Naive thymus-derived CD4-positive, alpha-beta T cell (primary cell): ENCODE results near the gene ERRFI1. TPM values are rescaled to one million over a fixed set of nuclear protein-coding genes. Genes with fewer than 3 reads are reported as not detected.

ENCODE experiments used
- ATAC-seq: fragments of 150-1000 bp; cut with Tn5 transposase; 2 replicates; pipeline ENCODE4 v1.10.0; 2021; ENCODE audit warnings: mild to moderate bottlenecking, moderate library complexity
- CTCF ChIA-PET: fragments of 350-600 bp; sonication (Branson Sonifier 250); formaldehyde crosslinking; loops from one replicate; lab custom pipeline; 2021; ENCODE audit warnings: antibody characterized with exemption; lab: Charles Lee
- POLR2A ChIA-PET: fragments of 350-600 bp; sonication (Branson Sonifier 250); formaldehyde crosslinking; loops from one replicate; lab custom pipeline; 2021; ENCODE audit warnings: antibody characterized with exemption, inconsistent platforms; lab: Charles Lee
- DNase-seq, 9 donors: peaks; one replicate each; pipeline versions ENCODE4 v3.0.0 to v3.0.0-alpha.2; 2020 to 2022; ENCODE audit warnings: mixed read lengths in 1 of 9
- H3K27ac ChIP-seq: one replicate; pipeline ENCODE4 v1.7.0; 2013; ENCODE audit warnings: mild to moderate bottlenecking, low read depth, low read length, moderate library complexity
- H3K27me3 ChIP-seq, 2 donors: one replicate each; pipeline ENCODE4 v1.7.0; 2013; ENCODE audit warnings: low read length in 2 of 2, mild to moderate bottlenecking in 2 of 2, moderate library complexity in 2 of 2; ENCODE audit not compliant: control insufficient read depth in 2 of 2, insufficient read depth in 2 of 2
- H3K36me3 ChIP-seq, 3 experiments: 1 replicate in 2 of 3; 2 replicates in 1 of 3; pipeline ENCODE4 v1.7.0; 2013; ENCODE audit warnings: low read length in 3 of 3, mild to moderate bottlenecking in 3 of 3, moderate library complexity in 1 of 3; ENCODE audit not compliant: insufficient read depth in 3 of 3, control insufficient read depth in 2 of 3
- H3K4me1 ChIP-seq, 2 donors: one replicate each; pipeline ENCODE4 v1.7.0; 2013; ENCODE audit warnings: low read length in 2 of 2, mild to moderate bottlenecking in 2 of 2, moderate library complexity in 1 of 2; ENCODE audit not compliant: control insufficient read depth in 2 of 2, insufficient read depth in 2 of 2
- H3K4me3 ChIP-seq: 2 replicates; pipeline ENCODE4 v1.7.0; 2013; ENCODE audit warnings: mild to moderate bottlenecking, low read length
- H3K9me3 ChIP-seq, 3 experiments: 1 replicate in 2 of 3; 2 replicates in 1 of 3; pipeline ENCODE4 v1.7.0; 2013; ENCODE audit warnings: low read length in 3 of 3; ENCODE audit not compliant: control insufficient read depth in 2 of 3
- H3K27ac Mint-ChIP-seq, 9 donors: one replicate each; pipeline ENCODE4 v1.8.0; 2020 to 2022; ENCODE audit warnings: mixed read lengths in 9 of 9, mild to moderate bottlenecking in 8 of 9, moderate library complexity in 5 of 9, inconsistent platforms in 2 of 9
- H3K27me3 Mint-ChIP-seq, 5 donors: one replicate each; pipeline ENCODE4 v1.8.0; 2021 to 2022; ENCODE audit warnings: mixed read lengths in 5 of 5, mild to moderate bottlenecking in 1 of 5
- H3K36me3 Mint-ChIP-seq, 5 donors: one replicate each; pipeline ENCODE4 v1.8.0; 2020 to 2022; ENCODE audit warnings: mixed read lengths in 5 of 5, mild to moderate bottlenecking in 3 of 5, inconsistent platforms in 1 of 5
- H3K4me1 Mint-ChIP-seq, 7 donors: one replicate each; pipeline ENCODE4 v1.8.0; 2020 to 2022; ENCODE audit warnings: mixed read lengths in 7 of 7, mild to moderate bottlenecking in 3 of 7, inconsistent platforms in 1 of 7
- H3K4me3 Mint-ChIP-seq, 10 donors: one replicate each; pipeline ENCODE4 v1.8.0; 2020 to 2022; ENCODE audit warnings: mild to moderate bottlenecking in 10 of 10, mixed read lengths in 10 of 10, moderate library complexity in 6 of 10, inconsistent platforms in 2 of 10
- H3K9me3 Mint-ChIP-seq, 11 donors: one replicate each; pipeline ENCODE4 v1.8.0; 2020 to 2022; ENCODE audit warnings: mixed read lengths in 11 of 11, mild to moderate bottlenecking in 4 of 11, inconsistent platforms in 1 of 11, moderate library complexity in 1 of 11
- intact Hi-C, 2 donors: fragments of 100-400 bp; cut with micrococcal nuclease; formaldehyde crosslinking; loops; one replicate each; pipeline ENCODE4 v1.15.1; 2023
- polyA plus RNA-seq, 2 donors: library from polyadenylated mRNA; unstranded; fragments of 300-500 nt; fragmentation: Illumina TruSeq; gene quantifications; one replicate each; pipeline ENCODE4 v1.2.3, GENCODE V29; 2021
- total RNA-seq, 6 experiments: library from RNA in 5 of 6; stranded (reverse) in 5 of 6; gene quantifications; 1 replicate in 5 of 6; 2 replicates in 1 of 6; pipeline ENCODE4 v1.2.3 and lab custom pipeline; 2021 to 2026

The ERRFI1 gene
- total and polyA plus RNA-seq, 7 experiments from 2014 or later: 0.18 to 1.7 (median 0.84) TPM

DNA sequence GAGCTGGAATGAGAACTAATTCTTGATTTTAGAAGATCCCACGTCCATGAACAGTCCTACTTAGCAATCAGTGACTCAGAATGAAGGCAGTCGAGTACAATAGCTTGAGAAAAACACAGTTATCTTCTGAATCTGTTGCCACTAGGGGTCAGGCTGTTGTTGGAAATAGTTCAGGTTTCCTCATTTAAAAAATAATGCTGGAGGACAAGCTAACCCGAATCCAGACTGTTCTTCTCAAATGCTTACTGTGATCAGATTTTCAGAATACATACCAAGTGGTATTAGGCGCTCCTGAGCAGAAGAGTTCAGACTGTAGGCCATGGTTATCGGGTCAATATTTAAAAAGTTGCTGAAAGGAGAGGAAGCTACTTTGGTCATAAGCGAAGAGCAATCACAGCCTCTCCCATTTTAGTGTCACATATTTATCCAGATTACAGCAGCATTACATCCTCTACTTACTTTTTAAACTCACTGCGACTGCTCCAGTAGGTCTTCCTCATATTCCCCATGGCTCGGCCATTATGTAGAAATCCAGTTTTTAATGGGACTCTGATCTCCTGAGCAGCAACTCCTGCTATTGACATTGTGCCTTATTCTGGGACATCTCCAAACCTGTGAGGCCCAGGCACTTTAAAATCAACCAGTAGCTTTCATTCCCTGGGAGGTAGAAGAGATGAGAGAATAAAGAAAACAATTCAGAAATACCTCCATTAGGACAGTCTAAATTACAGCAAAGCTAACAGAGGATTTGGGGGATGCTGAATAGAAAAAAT, 10.9 kb downstream of the ERRFI1 start:
- DNase-seq: peak in 8 of 9 donors; percentile 32 to 67 (median 58)
- H3K4me3 Mint-ChIP-seq: no peak overlapping the region
- peak; percentile 80 for ATAC-seq
- peaks cover 16 to 31% (median 27%) of the 10 kb centered on the region in 5 donors for H3K27me3 Mint-ChIP-seq
- Histone ChIP-seq H3K27ac (no peak overlapping the region), H3K36me3 (no peaks in the 10 kb centered on the region), H3K4me3 (no peak overlapping the region), H3K9me3 (no peaks in the 10 kb centered on the region), H3K4me1 (no peaks in the 10 kb centered on the region), H3K27me3 (peaks cover 0 to 7% of the 10 kb centered on the region in 2 donors)
- no peak overlapping the region for H3K27ac Mint-ChIP-seq
- intact Hi-C loops: loop anchor here (1.0 to 2.0 kb wide), 4 partner anchors 11 to 334 kb away; partner anchors contain the start of gene ERRFI1 (in 1 of the 2)
- no peaks in the 10 kb centered on the region for H3K9me3 Mint-ChIP-seq
- H3K4me1 Mint-ChIP-seq: peaks cover 0 to 3% (median 0%) of the 10 kb centered on the region in 7 donors
- ChIA-PET POLR2A (interaction anchor here (0.8 kb wide), 1 partner anchor 335 kb away, joined by 3 read pairs; no protein-coding TSS in a partner anchor), CTCF (interaction anchor here (0.6 to 8.6 kb wide), 23 partner anchors 9 to 714 kb away, joined by 3 to 100 read pairs (median 4); no protein-coding TSS in a partner anchor)
- H3K36me3 Mint-ChIP-seq: peaks cover 0 to 4% (median 0%) of the 10 kb centered on the region in 5 donors

DNA sequence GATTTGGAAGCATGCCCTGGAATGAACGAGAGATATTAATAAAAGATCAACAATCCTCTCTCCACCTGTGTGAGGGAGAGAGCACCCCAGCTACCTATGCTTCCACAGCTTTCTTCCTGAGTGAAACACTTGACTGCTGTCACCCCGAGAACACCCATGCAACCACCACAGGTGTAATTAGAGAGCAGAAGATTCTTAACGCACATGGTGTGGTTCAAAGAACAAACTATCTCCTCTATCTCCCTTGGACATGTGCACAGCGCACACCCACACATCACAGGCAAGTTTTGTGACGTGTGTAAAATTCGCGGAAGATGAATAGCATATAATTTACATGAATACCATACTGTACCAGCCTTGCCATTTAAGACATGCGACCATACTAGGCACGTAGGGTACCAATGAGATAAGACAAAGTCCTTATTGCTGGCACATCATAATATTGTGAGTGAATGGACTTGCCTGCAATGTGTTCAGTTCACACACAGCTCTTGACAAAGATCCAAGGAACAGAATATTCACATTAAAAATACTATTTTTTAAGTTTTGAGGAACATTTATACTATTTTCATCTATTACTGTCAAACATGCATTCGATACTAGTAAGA, 11.6 kb downstream of the ERRFI1 start:
- Histone ChIP-seq H3K27me3 (peaks cover 0 to 7% of the 10 kb centered on the region in 2 donors), H3K9me3 (no peaks in the 10 kb centered on the region), H3K4me1 (no peaks in the 10 kb centered on the region), H3K4me3 (no peak overlapping the region), H3K27ac (no peak overlapping the region), H3K36me3 (no peaks in the 10 kb centered on the region)
- peaks cover 16 to 31% (median 27%) of the 10 kb centered on the region in 5 donors for H3K27me3 Mint-ChIP-seq
- CTCF ChIA-PET: interaction anchor here (0.6 to 8.6 kb wide), 18 partner anchors 9 to 715 kb away, joined by 3 to 100 read pairs (median 4); no protein-coding TSS in a partner anchor
- peaks cover 0 to 3% (median 0%) of the 10 kb centered on the region in 7 donors for H3K4me1 Mint-ChIP-seq
- no peak overlapping the region for H3K4me3 Mint-ChIP-seq
- ATAC-seq (no peak), DNase-seq (no peak)
- intact Hi-C loops: loop anchor here in 1 of 2 donors (2.0 kb wide), 1 partner anchor 16 kb away; no protein-coding TSS in a partner anchor
- no peaks in the 10 kb centered on the region for H3K9me3 Mint-ChIP-seq
- H3K36me3 Mint-ChIP-seq: peaks cover 0 to 4% (median 0%) of the 10 kb centered on the region in 5 donors
- POLR2A ChIA-PET: interaction anchor here (0.8 kb wide), 1 partner anchor 336 kb away, joined by 3 read pairs; no protein-coding TSS in a partner anchor
- no peak overlapping the region for H3K27ac Mint-ChIP-seq

DNA sequence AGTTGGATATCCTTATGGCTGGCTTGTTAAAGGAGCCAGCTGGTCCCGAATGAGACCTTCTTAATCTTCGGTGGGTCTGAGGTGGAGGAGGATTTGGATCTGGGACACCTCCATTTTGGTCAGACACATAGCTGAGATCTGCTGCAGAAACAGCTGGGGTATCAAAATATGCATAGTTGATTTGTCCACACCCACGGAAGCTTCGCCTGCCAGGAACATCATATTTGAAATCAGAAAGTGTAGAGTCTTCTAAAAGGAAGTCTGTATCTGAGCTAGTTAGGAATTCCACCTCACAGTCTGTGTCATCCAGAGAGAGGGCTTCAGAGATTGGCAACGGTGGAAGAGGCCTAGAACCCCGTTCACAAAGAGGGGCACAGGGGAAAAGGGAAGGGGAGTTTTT, 12.3 kb downstream of the ERRFI1 start:
- intact Hi-C loops: loop anchor here in 1 of 2 donors (2.0 kb wide), 1 partner anchor 17 kb away; no protein-coding TSS in a partner anchor
- no peak overlapping the region for H3K27ac ChIP-seq
- peaks cover 0 to 7% of the 10 kb centered on the region in 2 donors for H3K27me3 ChIP-seq
- Mint-ChIP-seq H3K9me3 (no peaks in the 10 kb centered on the region), H3K4me3 (no peak overlapping the region), H3K4me1 (peaks cover 0 to 3% (median 0%) of the 10 kb centered on the region in 7 donors), H3K27ac (no peak overlapping the region), H3K36me3 (peaks cover 0 to 4% (median 0%) of the 10 kb centered on the region in 5 donors), H3K27me3 (peaks cover 9 to 25% (median 21%) of the 10 kb centered on the region in 5 donors)
- DNase-seq: no peak
- no peaks in the 10 kb centered on the region for H3K4me1 ChIP-seq
- POLR2A ChIA-PET: interaction anchor here (0.6 kb wide), 1 partner anchor 11 kb away, joined by 3 read pairs; no protein-coding TSS in a partner anchor
- CTCF ChIA-PET: interaction anchor here (1.0 to 8.6 kb wide), 6 partner anchors 17 to 716 kb away, joined by 3 to 100 read pairs (median 7); no protein-coding TSS in a partner anchor
- ATAC-seq: no peak
- no peaks in the 10 kb centered on the region for H3K9me3 ChIP-seq
- H3K36me3 ChIP-seq: no peaks in the 10 kb centered on the region
- H3K4me3 ChIP-seq: no peak overlapping the region

GRCh38 chr1:8013399-8013798, 12.7 kb downstream of the ERRFI1 start:
- H3K4me1 Mint-ChIP-seq: peaks cover 0 to 3% (median 0%) of the 10 kb centered on the region in 7 donors
- Histone ChIP-seq H3K27me3 (peaks cover 0 to 7% of the 10 kb centered on the region in 2 donors), H3K4me3 (no peak overlapping the region), H3K36me3 (no peaks in the 10 kb centered on the region), H3K27ac (no peak overlapping the region), H3K4me1 (no peaks in the 10 kb centered on the region), H3K9me3 (no peaks in the 10 kb centered on the region)
- DNase-seq (no peak), ATAC-seq (no peak)
- ChIA-PET CTCF (interaction anchor here (2.1 to 8.6 kb wide), 3 partner anchors 300 to 351 kb away, joined by 7 to 100 read pairs (median 85); no protein-coding TSS in a partner anchor), POLR2A (interaction anchor here (0.6 kb wide), 1 partner anchor 11 kb away, joined by 3 read pairs; no protein-coding TSS in a partner anchor)
- H3K27ac Mint-ChIP-seq: no peak overlapping the region
- no peak overlapping the region for H3K4me3 Mint-ChIP-seq
- H3K9me3 Mint-ChIP-seq: no peaks in the 10 kb centered on the region
- H3K36me3 Mint-ChIP-seq: peaks cover 0 to 4% (median 0%) of the 10 kb centered on the region in 5 donors
- peaks cover 7 to 23% (median 18%) of the 10 kb centered on the region in 5 donors for H3K27me3 Mint-ChIP-seq
- intact Hi-C loops: no loop called here

GRCh38 chr1:8012955-8013354, 13.2 kb downstream of the ERRFI1 start:
- H3K4me3 ChIP-seq: no peak overlapping the region
- Mint-ChIP-seq H3K27ac (no peak overlapping the region), H3K9me3 (no peaks in the 10 kb centered on the region), H3K4me1 (peaks cover 0 to 3% (median 0%) of the 10 kb centered on the region in 7 donors), H3K36me3 (peaks cover 0 to 4% (median 0%) of the 10 kb centered on the region in 5 donors), H3K27me3 (peaks cover 7 to 18% (median 17%) of the 10 kb centered on the region in 5 donors), H3K4me3 (no peak overlapping the region)
- peaks cover 0 to 7% of the 10 kb centered on the region in 2 donors for H3K27me3 ChIP-seq
- intact Hi-C loops: no loop called here
- H3K27ac ChIP-seq: no peak overlapping the region
- POLR2A ChIA-PET: no interaction called here
- no peaks in the 10 kb centered on the region for H3K4me1 ChIP-seq
- CTCF ChIA-PET: interaction anchor here (7.9 to 8.6 kb wide), 2 partner anchors 300 to 336 kb away, joined by 85 to 100 read pairs; no protein-coding TSS in a partner anchor
- H3K9me3 ChIP-seq: no peaks in the 10 kb centered on the region
- no peaks in the 10 kb centered on the region for H3K36me3 ChIP-seq
- DNase-seq: no peak
- ATAC-seq: no peak
